Right ventricle myocardium inferior (tissue), 1 donor: ENCODE measurements around the gene OR4E1. TPM values are rescaled to one million over a fixed set of nuclear protein-coding genes. Genes with fewer than 3 reads are reported as not detected.
"Not testable (repeated sequence)": the region's sequence is repeated elsewhere in the genome, so short reads cannot be mapped to it uniquely, and the experiment has no call there.

Source experiments
- ATAC-seq: fragments of 200-7000 bp; cut with Tn5 transposase; one replicate; pipeline ENCODE4 v1.9.1; 2020; ENCODE audit warnings: mild to moderate bottlenecking, moderate library complexity
- DNase-seq: peaks from one replicate; pipeline ENCODE4 v3.0.0; 2021; ENCODE audit errors: missing footprints
- intact Hi-C: fragments of 100-400 bp; cut with DNase I; formaldehyde crosslinking; loops from one replicate; pipeline ENCODE4 v1.11.0; 2022
- total RNA-seq: library from RNA; stranded (reverse); fragmentation: NEBNext Ultra II Directional; extraction: Animal tissue kit (Norgen Biotek cat#: 25700); gene quantifications from one replicate; pipeline ENCODE4 v1.2.1, GENCODE V29; 2021
- donor health status: DM: no; HTN: yes; CAD: no; lungs with severe emphysema.

The OR4E1 gene
- total RNA-seq, 1 donor from 2014 or later = not detected

DNA sequence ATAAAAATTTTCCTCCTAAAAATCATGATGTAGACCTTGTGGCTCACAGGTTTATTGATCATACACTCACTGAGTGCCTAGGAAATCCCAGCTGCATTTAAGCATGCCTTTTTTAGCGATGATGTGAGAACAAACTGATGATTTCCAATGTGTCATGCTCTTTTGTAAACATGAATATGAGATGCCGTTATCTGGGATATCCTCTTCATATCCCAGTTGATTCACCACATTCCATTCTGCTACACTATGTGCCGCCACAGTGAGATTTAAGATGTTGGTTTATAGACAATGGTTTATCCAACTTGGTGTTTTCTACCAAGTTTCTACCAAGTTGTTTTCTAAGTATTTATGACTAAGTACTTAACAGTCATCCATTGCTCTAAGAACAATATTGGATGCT lies 5.2 kb downstream of the OR4E1 start:
- intact Hi-C loops = no loop called here
- DNase-seq (no peak), ATAC-seq (no peak)

DNA sequence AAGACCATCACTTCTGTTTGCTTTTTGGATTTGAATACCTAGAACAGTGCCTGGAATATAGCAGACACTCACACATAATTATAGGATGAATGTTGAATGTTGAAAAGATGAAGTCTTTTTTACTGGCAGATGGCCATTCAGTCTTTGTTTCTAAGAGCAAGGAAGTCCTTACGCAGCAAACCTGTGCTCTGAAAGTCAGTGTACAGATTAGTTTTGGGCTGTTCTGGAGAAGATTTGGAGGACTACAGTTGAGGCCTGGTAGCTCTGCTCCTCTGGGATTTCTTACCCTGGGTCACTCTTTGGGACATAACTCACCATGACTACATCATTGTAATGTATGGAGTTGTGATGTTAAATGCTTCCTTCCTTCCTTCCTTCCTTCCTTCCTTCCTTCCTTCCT lies 16.6 kb downstream of the OR4E1 start:
- no peak for ATAC-seq
- intact Hi-C loops = no loop called here
- DNase-seq = no peak

DNA sequence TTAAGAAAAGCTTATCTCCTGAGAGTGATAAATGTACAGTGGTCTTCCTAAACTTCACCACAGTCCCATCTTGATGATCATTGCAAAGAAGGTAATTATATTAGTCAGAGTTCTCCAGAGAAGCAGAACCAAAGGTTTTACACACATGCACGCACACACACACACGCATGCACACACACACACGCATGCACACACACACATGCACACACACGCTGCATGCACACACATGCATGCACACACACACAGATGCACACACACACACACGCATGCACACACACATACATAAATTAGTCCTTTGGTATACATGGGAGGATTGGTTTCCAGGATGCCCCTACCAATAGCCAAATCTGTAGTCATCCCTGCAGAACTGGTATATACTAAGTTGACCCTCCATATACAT lies 19.4 kb downstream of the OR4E1 start:
- ATAC-seq = no peak

DNA sequence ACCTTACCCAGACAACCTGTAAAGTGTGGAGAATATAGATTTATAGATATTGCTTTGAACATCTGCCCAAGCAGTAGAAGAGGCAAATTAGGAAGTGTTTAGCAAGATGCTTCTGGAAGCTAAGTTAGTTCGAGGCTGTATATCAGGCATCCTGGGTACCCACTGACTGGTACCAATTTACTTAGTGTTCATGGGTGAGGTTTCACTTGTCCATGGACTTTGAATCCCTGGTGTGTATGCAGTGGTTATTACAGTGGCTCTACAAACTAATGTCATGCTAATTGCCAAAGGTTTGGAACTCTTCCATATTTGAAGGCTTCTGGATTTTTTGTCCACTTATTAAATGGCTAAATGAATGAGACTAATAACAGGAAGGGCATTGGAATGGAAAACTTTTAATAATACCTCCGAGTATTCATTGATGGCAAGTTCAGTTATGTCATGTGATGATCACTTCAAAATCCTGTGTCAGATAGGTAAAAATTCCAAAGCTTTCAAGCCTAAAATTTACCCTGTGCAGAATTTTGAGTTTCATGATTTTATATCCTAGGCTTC lies 20.2 kb downstream of the OR4E1 start, which contains the start of gene OR4E2:
Gene OR4E2, plus strand, starts transcription at position 505 of the 555 bp plus-strand sequence. CDS start 11,248 bp downstream, outside the sequence.
- intact Hi-C loops = no loop called here
- ATAC-seq = no peak

More for the DNA sequence above, 19.4 kb downstream of the OR4E1 start:
- intact Hi-C loops = no loop called here
- DNase-seq = no peak

DNA sequence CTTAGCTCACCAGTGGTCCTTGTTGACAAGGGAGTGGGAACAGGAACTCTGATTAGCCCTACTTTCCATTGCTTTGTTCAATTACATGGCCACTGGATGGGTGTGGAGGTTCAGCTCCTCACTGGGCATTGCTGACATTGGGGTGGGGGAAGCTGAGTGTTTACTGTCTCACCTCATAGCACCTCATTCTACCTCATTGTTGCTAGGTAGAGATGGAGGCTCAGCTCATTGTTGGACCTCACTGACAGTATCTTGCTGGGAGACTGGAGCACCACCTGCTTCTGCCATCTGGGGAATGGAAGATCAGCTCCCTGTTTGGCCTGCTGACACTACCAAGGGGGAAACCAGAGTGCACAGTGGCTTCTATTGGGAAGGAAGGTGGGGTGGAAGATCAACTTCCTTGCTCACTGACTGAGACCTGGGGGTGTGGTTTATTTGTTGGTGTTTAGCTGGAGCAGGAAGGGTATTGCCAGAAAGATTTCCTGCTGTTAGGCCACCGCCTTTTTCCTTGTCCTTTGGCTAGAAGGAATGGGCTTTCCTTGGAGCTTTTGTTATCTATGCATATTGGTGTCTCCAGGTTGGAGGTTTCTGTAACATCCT lies 21.3 kb downstream of the OR4E1 start:
- intact Hi-C loops = no loop called here
- ATAC-seq (no peak), DNase-seq (no peak)

More for the DNA sequence above, 20.2 kb downstream of the OR4E1 start, which contains the start of gene OR4E2:
- DNase-seq = no peak

DNA sequence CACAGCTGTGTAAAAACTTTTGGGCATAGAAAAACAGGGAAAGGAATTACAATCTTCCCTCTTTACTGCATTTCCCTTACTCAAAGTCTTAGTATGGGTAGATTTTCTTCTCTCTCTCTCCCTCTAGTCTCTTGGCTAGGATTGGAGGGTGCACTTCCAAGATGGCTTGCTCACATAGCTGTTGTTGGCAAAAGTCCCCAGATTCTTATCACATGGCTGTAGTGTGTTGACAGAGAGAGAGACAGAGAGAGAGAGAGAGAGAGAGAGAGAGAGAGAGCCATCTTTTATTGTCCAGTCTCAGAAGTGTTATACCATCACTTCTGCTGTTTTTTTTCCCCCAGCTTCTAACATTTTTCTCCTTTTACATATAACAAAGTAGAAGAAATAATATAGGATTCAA lies 26.2 kb downstream of the OR4E1 start:
- intact Hi-C loops = no loop called here
- ATAC-seq = no peak
- DNase-seq = no peak

DNA sequence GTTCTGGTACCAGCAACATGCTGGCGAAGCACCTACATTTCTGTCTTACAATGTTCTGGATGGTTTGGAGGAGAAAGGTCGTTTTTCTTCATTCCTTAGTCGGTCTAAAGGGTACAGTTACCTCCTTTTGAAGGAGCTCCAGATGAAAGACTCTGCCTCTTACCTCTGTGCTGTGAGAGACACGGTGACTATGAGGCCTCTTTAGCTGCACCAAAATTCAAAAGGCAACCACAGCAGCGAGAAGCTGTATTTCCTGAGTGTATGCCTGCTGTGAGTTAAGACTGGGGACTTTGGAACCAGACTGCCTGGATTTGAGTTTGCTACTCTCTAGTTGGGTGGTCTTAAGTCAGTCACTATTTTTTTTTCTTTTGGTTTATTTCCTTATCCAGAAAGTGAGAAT lies 30.2 kb downstream of the OR4E1 start:
- no peak for ATAC-seq
- DNase-seq = no peak
- intact Hi-C loops = no loop called here

DNA sequence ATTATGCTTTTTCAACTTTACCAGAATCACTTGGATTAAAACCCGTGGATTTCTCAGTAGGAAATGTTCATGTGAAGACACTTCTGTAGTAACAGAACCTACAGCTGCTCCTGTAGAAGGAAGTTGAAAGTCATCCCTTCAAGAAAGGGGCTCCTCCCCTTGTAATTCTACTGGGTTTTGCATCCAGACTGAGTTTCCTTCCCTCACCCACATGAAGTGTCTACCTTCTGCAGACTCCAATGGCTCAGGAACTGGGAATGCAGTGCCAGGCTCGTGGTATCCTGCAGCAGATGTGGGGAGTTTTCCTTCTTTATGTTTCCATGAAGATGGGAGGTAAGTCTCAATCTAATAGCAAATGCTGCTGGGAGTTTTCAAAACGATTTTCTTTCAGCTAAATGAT lies 30.9 kb downstream of the OR4E1 start:
- DNase-seq = no peak
- intact Hi-C loops = no loop called here
- ATAC-seq = no peak

DNA sequence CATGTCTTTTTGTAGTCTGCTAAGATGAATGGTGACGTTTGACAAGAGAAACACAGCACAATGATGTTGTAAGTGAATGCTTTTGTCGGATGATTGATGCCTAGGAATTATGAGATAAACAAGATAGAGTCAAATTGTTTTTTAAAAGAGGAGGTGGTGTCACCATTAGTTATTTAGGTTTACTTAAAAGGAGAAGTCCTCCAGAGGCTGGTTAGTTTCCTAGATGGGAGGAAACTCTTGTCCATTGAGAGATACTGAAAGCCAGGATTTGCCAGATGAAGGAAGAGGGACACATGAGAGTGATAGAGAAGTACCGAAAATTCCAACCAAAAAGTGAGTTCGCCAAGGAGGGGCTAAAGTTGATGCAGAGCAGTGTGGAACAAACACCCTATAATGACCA lies 38.8 kb downstream of the OR4E1 start, which contains the start of gene OR10G2:
Gene OR10G2, minus strand, starts transcription at position 101 of the 400 bp plus-strand sequence. Its CDS starts 98 bp downstream, at position 3.
- DNase-seq = no peak
- intact Hi-C loops = no loop called here
- no peak for ATAC-seq

DNA sequence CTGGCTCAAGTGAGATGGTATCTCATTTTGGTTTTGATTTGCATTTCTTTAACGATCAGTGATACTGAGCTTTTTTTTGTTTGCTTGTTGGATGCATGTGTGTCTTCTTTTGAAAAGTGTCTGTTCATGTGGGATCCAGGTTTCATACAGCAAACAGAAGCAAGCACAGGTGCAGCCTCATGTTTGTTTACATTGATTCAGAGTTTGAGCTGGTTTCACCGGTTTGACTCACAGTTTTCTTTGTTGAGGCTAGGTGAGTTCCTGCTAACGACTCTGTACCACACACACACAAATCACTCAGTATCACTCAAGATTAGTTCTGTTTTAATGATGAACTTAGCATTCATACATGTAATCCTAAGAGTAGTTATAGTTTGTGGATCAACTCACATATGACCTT lies 42.5 kb downstream of the OR4E1 start:
- DNase-seq = no peak
- intact Hi-C loops = no loop called here
- no peak for ATAC-seq

DNA sequence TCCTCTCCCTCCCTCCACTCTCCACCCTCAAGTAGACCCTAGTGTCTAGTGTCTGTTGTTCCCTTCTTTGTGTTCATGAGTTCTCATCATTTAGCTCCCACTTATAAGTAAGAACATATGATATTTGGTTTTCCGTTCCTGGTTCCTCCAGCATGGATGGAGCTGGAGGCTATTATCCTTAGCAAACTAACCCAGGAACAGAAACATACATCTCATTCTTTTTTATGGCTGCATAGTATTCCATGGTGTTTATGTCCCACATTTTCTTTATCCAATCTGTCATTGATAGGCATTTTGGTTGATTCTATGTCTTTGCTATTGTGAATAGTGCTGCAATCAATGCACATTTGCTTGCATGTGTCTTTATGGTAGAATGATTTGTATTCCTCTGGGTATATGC lies 43.1 kb downstream of the OR4E1 start:
- ATAC-seq, intact Hi-C loops, DNase-seq: not testable (repeated sequence)

DNA sequence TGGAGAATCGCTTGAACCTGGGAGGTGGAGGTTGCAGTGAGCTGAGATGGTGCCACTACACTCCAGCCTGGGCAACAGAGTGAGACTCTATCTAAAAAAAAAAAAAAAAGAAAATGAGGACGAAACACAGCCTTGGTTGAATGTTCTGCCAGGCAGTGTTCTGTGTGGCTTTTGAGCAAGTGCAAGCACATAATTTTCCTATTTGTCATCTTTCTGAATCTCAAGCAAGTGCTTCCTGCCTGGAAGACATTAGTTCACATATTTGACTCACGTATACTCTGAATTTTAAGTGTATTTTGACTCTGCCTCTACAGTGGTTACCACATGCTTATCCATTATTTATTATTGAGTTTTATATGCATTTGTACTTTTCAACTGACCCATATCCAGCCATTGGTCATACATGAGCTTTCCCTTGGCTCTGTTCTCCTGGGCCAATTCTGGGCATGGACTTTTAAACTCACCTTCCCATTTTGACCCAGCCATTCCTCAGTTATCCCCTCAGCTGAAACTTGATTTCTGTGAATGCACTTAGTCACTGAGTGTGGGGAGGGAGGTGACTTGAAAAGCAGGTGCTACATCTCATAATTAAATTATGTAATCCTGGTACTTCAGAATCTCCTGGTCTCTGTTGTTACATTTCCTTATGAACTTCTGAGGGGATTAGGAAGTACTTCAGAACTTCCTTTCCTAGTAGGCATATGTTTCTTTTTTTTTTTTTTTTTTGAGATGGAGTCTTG lies 47.0 kb downstream of the OR4E1 start:
- ATAC-seq (no peak), DNase-seq (no peak)
- intact Hi-C loops = no loop called here

Other genes starting within 250 kb of the OR4E1 start
- 27.0 TPM for gene CHD8, start 217.7 kb downstream of the OR4E1 start, total RNA-seq
- 15.1 TPM for gene RAB2B, start 196.9 kb downstream of the OR4E1 start, total RNA-seq
- 86.5 TPM for gene TOX4, start 196.6 kb downstream of the OR4E1 start, total RNA-seq
- 24.9 TPM for gene METTL3, start 162.5 kb downstream of the OR4E1 start, total RNA-seq
- 4.9 TPM for gene SALL2, start 147.5 kb downstream of the OR4E1 start, total RNA-seq
- gene OR10G3, start 93.7 kb downstream of the OR4E1 start, total RNA-seq = not detected
- not detected for gene OR10G2, start 38.9 kb downstream of the OR4E1 start, total RNA-seq
- not detected for gene OR4E2, start 20.0 kb downstream of the OR4E1 start, total RNA-seq